Tongue (tissue), 2 donors: Measurements from ENCODE around the gene KCNJ16. TPM values are rescaled to one million over a fixed set of nuclear protein-coding genes. Genes with fewer than 3 reads are reported as not detected.

ENCODE experiments used
- DNase-seq: peaks from one replicate; pipeline ENCODE4 v3.0.0-alpha.2; 2015
- total RNA-seq: library from RNA; depleted of rRNA; stranded (reverse); fragments of >200 nt; gene quantifications from one replicate; pipeline ENCODE4 v1.2.3, GENCODE V29; 2014

The KCNJ16 gene
- total RNA-seq, 1 donor from 2014 or later = 0.21 TPM

- DNase-seq = no peak
Measured at GRCh38 chr17:70070305-70071027, 4.6 kb upstream of the KCNJ16 start.

GRCh38 chr17:70071127-70071526 lies 3.9 kb upstream of the KCNJ16 start:
- DNase-seq = no peak

- DNase-seq = no peak
Measured at GRCh38 chr17:70071620-70072019, 3.4 kb upstream of the KCNJ16 start.

GRCh38 chr17:70072546-70073309 lies 2.3 kb upstream of the KCNJ16 start:
- no peak for DNase-seq

- no peak for DNase-seq
Measured at GRCh38 chr17:70073310-70073709, 1.7 kb upstream of the KCNJ16 start.

GRCh38 chr17:70073799-70074198 lies 1.2 kb upstream of the KCNJ16 start:
- no peak for DNase-seq

- no peak for DNase-seq
Measured at GRCh38 chr17:70074236-70074830, 692 bp upstream of the KCNJ16 start.

GRCh38 chr17:70076189-70076588 lies 1.2 kb downstream of the KCNJ16 start:
- DNase-seq = peak; percentile 40

GRCh38 chr17:70076831-70077230 lies 1.8 kb downstream of the KCNJ16 start:
- DNase-seq = no peak

GRCh38 chr17:70078549-70078948 lies 3.5 kb downstream of the KCNJ16 start:
- no peak for DNase-seq

- DNase-seq = no peak
Measured at GRCh38 chr17:70078994-70079531, 4.0 kb downstream of the KCNJ16 start.

- no peak for DNase-seq
Measured at GRCh38 chr17:70080541-70081347, 5.7 kb downstream of the KCNJ16 start.

- DNase-seq = no peak
Measured at GRCh38 chr17:70081885-70082284, 6.9 kb downstream of the KCNJ16 start.

GRCh38 chr17:70084476-70084875 lies 9.5 kb downstream of the KCNJ16 start:
- no peak for DNase-seq

- no peak for DNase-seq
Measured at GRCh38 chr17:70086516-70086915, 11.5 kb downstream of the KCNJ16 start.

- no peak for DNase-seq
Measured at GRCh38 chr17:70089513-70090148, 14.6 kb downstream of the KCNJ16 start.

- no peak for DNase-seq
Measured at GRCh38 chr17:70091005-70091568, 16.1 kb downstream of the KCNJ16 start.

GRCh38 chr17:70091696-70092095 lies 16.7 kb downstream of the KCNJ16 start:
- no peak for DNase-seq

GRCh38 chr17:70093163-70093562 lies 18.1 kb downstream of the KCNJ16 start:
- DNase-seq = no peak

- no peak for DNase-seq
Measured at GRCh38 chr17:70095455-70095854, 20.4 kb downstream of the KCNJ16 start.

- DNase-seq = no peak
Measured at GRCh38 chr17:70096861-70097260, 21.8 kb downstream of the KCNJ16 start.
